HepG2 (cell line): Measurements from ENCODE around the gene MICB.

Source experiments
- BRCA1 ChIP-seq: sonication (generic); formaldehyde crosslinking; IDR thresholded peaks from 2 replicates; pipeline ENCODE4 v1.4.0; 2020; ENCODE audit warnings: missing genetic modification reagents
- CAMTA2 ChIP-seq: sonication (generic); formaldehyde crosslinking; IDR thresholded peaks from 2 replicates; pipeline ENCODE4 v1.4.0; 2020; ENCODE audit warnings: mild to moderate bottlenecking, missing genetic modification reagents, borderline replicate concordance
- EP300 ChIP-seq, 3 experiments: sonication (generic) in 1 of 3; formaldehyde crosslinking in 1 of 3; IDR thresholded peaks; 2 replicates each; pipeline versions ENCODE4 v1.5.1 to v1.6.1; 2011 to 2020; ENCODE audit warnings: low read depth in 2 of 3, low read length in 2 of 3, borderline replicate concordance in 1 of 3, improper control_type of control experiment in 1 of 3, mild to moderate bottlenecking in 1 of 3, missing genetic modification reagents in 1 of 3, moderate library complexity in 1 of 3
- FOXA1 ChIP-seq, 2 experiments: fragments of 450-650 bp in 1 of 2; sonication (generic) in 1 of 2; formaldehyde crosslinking in 1 of 2; IDR thresholded peaks; 2 replicates each; pipeline versions ENCODE4 v1.4.0 to v1.6.1; 2016 to 2020; ENCODE audit warnings: missing genetic modification reagents in 1 of 2
- NCOA2 ChIP-seq: sonication (generic); formaldehyde crosslinking; IDR thresholded peaks from 2 replicates; pipeline ENCODE4 v1.8.0; 2022; ENCODE audit warnings: inconsistent platforms
- POLR2A ChIP-seq, 2 experiments: IDR thresholded peaks; 2 replicates each; pipeline ENCODE4 v1.6.1; 2011; ENCODE audit warnings: low read depth in 2 of 2, low read length in 2 of 2, mild to moderate bottlenecking in 1 of 2, moderate library complexity in 1 of 2; ENCODE audit not compliant: insufficient read depth in 1 of 2
- ZNF75D ChIP-seq: sonication (generic); formaldehyde crosslinking; IDR thresholded peaks from 2 replicates; pipeline ENCODE4 v1.8.1; 2023; ENCODE audit warnings: missing genetic modification reagents, mild to moderate bottlenecking, borderline replicate concordance
- TF ChIP-seq, protein P1 (sequence below): sonication (generic); formaldehyde crosslinking; IDR thresholded peaks from 2 replicates; pipeline ENCODE4 v1.4.0; 2020; ENCODE audit warnings: missing genetic modification reagents
- TF ChIP-seq, protein P2 (sequence below): sonication (generic); formaldehyde crosslinking; IDR thresholded peaks from 2 replicates; pipeline ENCODE4 v1.5.0; 2020; ENCODE audit warnings: mild to moderate bottlenecking, missing genetic modification reagents, moderate library complexity

DNA sequence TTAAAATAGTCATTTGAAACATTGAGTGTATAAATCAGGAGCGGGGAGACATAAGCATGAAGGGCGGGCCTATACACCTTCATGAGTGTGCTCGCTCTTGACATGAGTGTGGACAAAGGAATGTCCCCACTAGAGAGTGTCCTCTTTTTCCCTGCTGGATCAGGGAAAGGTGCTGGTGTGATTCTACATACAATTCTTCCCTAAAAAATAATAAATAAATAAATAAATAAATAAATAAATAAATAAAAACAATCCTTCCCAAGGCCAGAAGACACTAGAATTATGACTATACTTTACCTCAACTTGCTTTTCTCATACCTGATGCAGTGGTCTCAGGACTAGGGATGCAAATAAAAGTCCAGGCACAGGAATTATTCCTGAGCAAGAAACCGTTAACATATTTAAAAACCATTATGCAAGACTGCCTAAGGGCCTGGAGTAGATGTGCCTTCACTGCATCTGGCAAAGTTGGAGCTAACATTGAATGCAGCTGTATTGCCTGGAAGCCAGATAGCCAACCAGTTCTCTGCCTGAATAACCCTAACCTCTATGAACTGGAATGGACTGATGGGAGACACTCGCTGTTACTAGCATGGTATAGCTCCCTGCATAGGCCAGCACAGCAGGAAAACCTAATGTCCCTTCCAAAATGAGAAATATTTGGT is 37.5 kb upstream of the MICB start:
- TF ChIP-seq CAMTA2 (CRISPR knock-in tag) (no peak), POLR2A (IDR thresholded peaks at IDR 0.05; ENCODE audit: insufficient read depth in 1 of 2, low read depth in 2 of 2, low read length in 2 of 2) (no peak), EP300 (IDR thresholded peaks at IDR 0.05; ENCODE audit: low read depth in 2 of 2, low read length in 2 of 2) (no peak), EP300 (CRISPR knock-in tag; IDR thresholded peaks at IDR 0.05; ENCODE audit: borderline replicate concordance) (no peak), BRCA1 (CRISPR knock-in tag) (no peak), ZNF75D (no peak), NCOA2 (no peak), FOXA1 (IDR thresholded peaks at IDR 0.05) (no peak), FOXA1 (CRISPR knock-in tag; IDR thresholded peaks at IDR 0.05) (no peak)
- TF ChIP-seq, protein P1, sequence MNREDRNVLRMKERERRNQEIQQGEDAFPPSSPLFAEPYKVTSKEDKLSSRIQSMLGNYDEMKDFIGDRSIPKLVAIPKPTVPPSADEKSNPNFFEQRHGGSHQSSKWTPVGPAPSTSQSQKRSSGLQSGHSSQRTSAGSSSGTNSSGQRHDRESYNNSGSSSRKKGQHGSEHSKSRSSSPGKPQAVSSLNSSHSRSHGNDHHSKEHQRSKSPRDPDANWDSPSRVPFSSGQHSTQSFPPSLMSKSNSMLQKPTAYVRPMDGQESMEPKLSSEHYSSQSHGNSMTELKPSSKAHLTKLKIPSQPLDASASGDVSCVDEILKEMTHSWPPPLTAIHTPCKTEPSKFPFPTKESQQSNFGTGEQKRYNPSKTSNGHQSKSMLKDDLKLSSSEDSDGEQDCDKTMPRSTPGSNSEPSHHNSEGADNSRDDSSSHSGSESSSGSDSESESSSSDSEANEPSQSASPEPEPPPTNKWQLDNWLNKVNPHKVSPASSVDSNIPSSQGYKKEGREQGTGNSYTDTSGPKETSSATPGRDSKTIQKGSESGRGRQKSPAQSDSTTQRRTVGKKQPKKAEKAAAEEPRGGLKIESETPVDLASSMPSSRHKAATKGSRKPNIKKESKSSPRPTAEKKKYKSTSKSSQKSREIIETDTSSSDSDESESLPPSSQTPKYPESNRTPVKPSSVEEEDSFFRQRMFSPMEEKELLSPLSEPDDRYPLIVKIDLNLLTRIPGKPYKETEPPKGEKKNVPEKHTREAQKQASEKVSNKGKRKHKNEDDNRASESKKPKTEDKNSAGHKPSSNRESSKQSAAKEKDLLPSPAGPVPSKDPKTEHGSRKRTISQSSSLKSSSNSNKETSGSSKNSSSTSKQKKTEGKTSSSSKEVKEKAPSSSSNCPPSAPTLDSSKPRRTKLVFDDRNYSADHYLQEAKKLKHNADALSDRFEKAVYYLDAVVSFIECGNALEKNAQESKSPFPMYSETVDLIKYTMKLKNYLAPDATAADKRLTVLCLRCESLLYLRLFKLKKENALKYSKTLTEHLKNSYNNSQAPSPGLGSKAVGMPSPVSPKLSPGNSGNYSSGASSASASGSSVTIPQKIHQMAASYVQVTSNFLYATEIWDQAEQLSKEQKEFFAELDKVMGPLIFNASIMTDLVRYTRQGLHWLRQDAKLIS: no peak
- TF ChIP-seq, protein P2, sequence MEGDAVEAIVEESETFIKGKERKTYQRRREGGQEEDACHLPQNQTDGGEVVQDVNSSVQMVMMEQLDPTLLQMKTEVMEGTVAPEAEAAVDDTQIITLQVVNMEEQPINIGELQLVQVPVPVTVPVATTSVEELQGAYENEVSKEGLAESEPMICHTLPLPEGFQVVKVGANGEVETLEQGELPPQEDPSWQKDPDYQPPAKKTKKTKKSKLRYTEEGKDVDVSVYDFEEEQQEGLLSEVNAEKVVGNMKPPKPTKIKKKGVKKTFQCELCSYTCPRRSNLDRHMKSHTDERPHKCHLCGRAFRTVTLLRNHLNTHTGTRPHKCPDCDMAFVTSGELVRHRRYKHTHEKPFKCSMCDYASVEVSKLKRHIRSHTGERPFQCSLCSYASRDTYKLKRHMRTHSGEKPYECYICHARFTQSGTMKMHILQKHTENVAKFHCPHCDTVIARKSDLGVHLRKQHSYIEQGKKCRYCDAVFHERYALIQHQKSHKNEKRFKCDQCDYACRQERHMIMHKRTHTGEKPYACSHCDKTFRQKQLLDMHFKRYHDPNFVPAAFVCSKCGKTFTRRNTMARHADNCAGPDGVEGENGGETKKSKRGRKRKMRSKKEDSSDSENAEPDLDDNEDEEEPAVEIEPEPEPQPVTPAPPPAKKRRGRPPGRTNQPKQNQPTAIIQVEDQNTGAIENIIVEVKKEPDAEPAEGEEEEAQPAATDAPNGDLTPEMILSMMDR (CRISPR knock-in tag): no peak
